ENCODE data around the gene FAR2.

FAR2 gene

GRCh38 chr12:29208936-29209701, 60.0 kb downstream of the FAR2 start:
- DNase-seq = no peak

GRCh38 chr12:29211696-29212095, 62.6 kb downstream of the FAR2 start:
- no peak for DNase-seq

- DNase-seq = no peak
Measured at GRCh38 chr12:29212682-29213403, 63.8 kb downstream of the FAR2 start.

GRCh38 chr12:29216266-29216665, 67.2 kb downstream of the FAR2 start:
- no peak for DNase-seq

DNA sequence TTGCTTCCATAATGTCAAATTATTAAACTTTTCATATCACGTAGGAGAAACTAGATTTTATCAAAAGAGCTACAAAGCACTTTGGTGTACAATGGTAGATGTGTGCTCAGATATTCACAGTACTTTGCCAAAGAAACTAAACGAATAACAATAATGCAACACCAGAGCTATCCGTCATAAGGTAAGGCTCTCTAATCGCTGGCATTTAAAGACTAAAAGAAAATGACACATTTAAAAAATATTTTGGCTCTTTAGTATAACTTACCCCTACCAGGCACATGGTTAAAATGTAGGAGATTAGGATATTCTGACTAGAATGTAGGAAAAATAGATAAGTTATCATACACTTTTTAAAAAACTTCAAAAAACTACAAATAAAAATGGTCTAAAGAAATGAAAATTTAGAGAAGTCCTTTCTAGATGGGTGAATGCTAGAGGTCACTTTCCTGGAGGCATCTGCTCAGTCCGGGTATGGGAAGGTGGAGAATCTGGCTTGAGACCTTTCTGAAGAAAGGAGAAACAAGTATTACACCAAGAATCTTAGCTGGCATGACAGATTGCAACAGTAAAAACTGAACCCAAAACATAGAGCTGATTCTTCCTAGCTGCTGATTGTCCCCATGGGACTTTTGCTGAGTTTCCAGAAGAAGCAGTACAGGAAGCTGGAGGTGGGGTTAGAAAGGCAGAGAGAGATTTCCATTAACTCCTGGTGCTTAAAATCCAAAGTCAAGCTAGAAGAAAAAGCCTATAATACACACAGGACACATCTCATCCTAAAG, 67.9 kb downstream of the FAR2 start:
- no peak for DNase-seq

DNA sequence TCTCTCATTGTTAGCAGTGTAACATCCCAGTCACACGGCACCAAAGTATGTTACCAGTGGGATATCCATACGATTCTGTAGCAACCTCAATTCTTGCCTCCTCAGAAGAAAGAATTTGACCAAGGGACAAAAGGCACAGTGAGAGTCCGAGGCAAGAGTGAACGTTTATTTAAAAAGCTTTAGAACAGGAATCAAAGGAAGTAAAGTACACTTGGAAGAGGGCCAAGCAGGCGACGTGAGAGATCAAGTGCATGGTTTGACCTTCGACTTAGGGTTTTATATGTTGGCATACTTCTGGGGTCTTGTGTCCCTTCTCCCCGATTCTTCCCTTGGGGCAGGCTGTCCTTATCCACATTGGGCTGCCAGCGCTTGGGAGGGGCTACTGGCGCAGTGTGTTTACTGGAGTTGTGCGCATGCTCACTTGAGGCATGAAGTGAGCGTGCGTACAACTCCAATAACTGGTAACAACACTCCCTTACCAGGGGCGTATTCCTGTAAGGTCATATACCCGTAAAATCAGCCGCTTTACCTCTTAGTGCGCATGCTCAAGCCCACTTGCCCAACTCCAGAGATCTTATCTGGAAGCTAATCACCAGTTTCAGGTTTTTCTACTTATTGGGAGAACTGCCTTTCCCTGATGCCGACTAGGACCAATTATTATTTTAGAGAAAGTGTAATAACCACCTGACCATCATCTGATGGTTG, 71.7 kb downstream of the FAR2 start:
- no peak for DNase-seq

- DNase-seq = no peak
Measured at GRCh38 chr12:29222200-29222599, 73.1 kb downstream of the FAR2 start.

GRCh38 chr12:29223426-29223825, 74.3 kb downstream of the FAR2 start:
- no peak for DNase-seq

DNA sequence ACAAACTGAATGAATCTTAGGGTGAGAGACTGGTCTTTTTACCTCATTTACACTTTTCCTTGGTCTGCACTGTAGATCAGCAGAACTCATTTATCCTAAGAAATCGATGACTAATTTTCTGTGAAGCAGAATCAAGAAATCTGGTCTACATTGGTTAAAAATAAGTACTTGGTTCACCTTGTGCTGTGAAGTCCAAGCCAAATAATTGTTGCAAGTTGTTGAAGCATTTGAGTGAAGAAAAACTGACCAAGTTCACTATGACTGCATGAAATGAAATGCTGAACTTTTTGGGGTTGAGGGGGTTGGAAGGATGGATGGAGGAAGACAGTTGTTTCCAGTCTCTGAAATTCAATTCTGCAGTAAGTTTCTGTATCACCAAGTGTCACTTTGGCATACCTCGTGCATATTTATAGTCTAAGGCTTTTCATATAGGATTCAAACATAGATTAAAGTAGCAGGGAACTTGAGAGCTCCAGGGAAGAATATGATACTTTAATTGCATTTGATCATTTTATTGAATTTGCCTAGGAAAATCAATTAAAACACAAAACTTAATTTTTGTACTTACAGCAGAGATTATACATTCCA, 75.0 kb downstream of the FAR2 start:
- DNase-seq = no peak

- DNase-seq = no peak
Measured at GRCh38 chr12:29224572-29224971, 75.5 kb downstream of the FAR2 start.

DNA sequence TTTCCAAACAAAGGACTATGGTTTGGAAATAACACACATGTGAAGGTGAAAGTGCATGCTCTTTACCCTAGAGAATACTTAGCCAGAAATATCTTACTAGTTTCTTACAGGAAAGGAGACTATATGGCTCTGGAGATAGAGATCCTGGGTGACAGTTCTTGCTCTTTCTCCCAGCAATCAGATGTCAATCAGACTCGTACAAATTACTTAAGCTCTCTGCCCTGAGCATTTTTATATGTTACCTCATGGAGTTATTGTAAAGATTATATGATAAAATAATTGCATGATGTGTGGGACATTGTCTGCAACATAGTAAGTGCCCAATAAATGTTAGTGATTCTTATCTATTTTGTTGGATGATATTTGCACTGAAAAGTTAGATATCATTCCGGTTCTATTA, 76.8 kb downstream of the FAR2 start:
- no peak for DNase-seq

DNA sequence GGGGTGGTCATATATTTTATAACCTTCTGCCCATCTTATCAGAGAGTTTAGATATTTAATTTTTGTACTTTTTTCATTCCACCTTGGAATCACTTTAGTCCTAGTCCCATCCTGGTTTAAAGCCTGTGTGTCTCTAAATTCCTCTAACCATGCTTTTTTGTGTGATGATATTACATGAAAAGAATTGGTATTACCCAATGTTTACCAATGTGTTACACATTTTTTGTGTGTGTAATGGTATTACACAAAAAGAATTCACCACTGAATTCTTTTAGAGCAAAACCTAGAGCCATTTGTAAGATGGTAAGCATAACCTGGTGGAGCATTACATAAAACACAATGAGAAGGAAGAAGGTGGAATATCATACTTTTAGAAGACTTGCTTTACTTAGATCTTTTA, 77.5 kb downstream of the FAR2 start:
- no peak for DNase-seq

GRCh38 chr12:29228474-29229157, 79.5 kb downstream of the FAR2 start:
- DNase-seq = no peak

GRCh38 chr12:29229158-29229505, 80.1 kb downstream of the FAR2 start:
- DNase-seq = no peak

DNA sequence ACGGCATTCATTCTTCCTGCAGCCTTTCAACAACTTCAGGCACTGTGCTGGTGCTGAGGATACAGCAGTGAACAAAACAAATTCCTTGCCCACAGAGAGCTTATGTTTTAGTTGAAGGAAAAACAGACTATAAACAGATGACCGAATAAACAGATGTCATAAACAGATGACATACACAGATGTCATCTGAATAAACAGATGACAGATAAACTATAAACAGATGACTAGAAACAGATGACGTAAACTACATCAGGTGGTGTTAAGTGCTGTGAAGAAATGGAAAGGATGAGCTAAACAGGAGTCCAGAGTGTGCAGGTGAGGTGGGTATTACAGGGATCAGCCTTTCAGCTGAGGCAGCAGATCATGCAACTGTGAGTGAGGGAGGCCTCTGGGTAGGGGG, 80.9 kb downstream of the FAR2 start:
- no peak for DNase-seq

DNA sequence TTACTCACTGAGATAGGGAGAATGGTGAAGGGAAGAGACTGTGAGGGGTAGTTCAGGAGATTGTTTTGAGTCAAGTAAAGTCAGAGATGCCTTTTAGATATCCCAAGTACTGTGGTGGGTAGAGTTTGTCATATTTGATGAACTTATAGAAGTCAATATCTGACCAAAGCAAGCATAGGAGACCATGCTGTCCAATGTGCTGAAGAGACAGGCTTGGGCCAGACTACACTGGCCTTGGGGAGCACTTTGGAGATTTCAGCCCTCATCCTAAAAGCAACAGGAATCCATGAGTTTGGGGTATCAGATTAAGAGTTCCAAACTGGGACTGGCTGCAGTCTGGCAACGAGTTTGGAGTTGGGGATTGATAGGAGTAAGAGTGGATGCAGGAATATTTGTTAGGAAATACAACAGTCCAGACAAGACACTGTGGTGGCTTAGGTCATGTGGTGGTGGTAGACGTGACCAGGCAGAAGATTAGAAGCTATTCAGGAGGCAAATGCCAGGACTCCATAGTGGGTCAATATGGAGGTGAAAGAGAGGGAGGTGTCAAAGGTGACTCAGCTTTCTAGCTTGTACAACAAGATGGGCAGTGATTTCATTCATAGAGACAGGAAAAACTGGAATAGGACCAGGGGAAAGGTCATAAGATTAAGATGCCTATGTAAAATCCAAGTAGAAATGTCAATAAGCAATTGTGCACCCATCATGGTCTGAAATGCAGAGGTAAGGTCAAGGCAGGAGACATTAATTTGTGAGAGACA, 81.9 kb downstream of the FAR2 start:
- no peak for DNase-seq

DNA sequence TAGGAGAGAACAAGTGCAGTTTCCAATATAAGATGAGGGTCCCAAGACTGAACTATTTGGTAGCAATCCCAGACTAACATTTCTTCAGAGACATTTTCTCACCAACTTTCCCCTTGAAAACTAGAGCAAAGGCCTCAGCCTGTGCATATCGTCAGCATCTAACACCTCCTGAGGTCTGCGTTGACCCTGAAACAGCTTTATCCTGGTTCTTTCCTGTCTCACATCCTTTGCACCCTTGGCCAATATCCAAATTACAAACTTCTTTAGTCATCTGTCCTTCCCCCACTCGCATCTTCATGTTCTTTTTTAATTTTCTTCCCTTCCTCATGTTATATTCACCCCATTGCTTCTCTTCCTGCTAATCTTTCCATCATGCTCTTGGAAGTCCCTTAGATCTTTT, 83.0 kb downstream of the FAR2 start:
- no peak for DNase-seq

GRCh38 chr12:29234552-29234951, 85.5 kb downstream of the FAR2 start:
- DNase-seq = no peak

- DNase-seq = no peak
Measured at GRCh38 chr12:29234965-29235626, 86.0 kb downstream of the FAR2 start.

DNA sequence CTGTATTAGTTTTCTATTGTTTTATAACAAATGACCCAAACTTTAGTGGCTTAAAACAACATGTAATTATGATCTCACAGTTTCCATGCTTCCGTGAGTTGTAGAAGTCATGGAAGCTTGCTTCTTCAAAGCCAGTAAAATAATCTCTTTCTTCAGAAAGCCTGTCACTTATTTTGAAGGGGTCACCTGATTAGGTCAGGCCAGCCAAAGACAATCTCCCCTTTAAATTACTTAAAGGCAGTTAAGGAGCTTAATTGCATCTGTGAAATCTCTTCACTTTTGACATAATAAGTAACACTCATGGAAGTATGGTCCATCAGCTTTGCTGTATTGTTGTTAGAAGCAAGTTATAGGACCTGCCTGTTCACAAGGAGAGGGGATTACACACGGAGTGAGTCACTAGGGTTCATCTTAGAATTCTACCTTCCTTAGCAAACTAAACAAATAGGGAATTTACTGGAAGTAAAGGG, 89.8 kb downstream of the FAR2 start:
- DNase-seq = no peak

DNA sequence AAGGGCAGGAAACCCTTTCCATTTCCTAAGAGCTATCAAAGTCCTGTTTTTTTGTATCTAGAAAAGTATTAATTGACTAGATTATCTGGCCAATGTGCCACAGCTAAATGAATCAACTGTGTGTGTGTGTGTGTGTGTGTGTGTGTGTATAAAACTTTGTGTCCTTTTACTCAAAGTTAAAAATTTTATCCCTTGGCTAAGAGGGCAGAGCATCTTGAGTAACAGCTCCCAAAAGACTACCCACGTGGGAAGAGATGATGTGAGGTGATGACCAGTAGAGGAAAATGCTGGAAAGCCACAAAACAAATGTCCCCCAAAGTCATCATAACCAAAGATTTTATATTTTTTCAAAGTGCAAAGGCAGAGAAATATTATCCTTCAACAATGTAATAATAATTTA, 90.3 kb downstream of the FAR2 start:
- no peak for DNase-seq
